HG03175 (cell line): ENCODE results near the gene SUPT4H1.

Experiments
- ATAC-seq: cut with Tn5 transposase; IDR thresholded peaks from one replicate; pipeline ENCODE4 v1.9.1; 2021; ENCODE audit warnings: mild to moderate bottlenecking, moderate library complexity; ENCODE audit not compliant: unreplicated experiment

SUPT4H1 gene

GRCh38 chr17:58365185-58365979 lies 13.4 kb upstream of the SUPT4H1 start:
- no peak for ATAC-seq

GRCh38 chr17:58364270-58364942 lies 12.4 kb upstream of the SUPT4H1 start:
- no peak for ATAC-seq

GRCh38 chr17:58363457-58364185 lies 11.6 kb upstream of the SUPT4H1 start:
- ATAC-seq: no peak

- ATAC-seq: no peak
Measured at GRCh38 chr17:58362368-58363014, 10.5 kb upstream of the SUPT4H1 start.

GRCh38 chr17:58360296-58361063 lies 8.5 kb upstream of the SUPT4H1 start:
- ATAC-seq: no peak

- no peak for ATAC-seq
Measured at GRCh38 chr17:58358408-58359172, 6.6 kb upstream of the SUPT4H1 start.

GRCh38 chr17:58357312-58358297 lies 5.6 kb upstream of the SUPT4H1 start:
- no peak for ATAC-seq

GRCh38 chr17:58356231-58356630 lies 4.2 kb upstream of the SUPT4H1 start:
- ATAC-seq: no peak

GRCh38 chr17:58354541-58355216 lies 2.7 kb upstream of the SUPT4H1 start:
- no peak for ATAC-seq

GRCh38 chr17:58353389-58353825 lies 1.4 kb upstream of the SUPT4H1 start:
- ATAC-seq: no peak

GRCh38 chr17:58352596-58353388 lies 791 bp upstream of the SUPT4H1 start:
- no peak for ATAC-seq

GRCh38 chr17:58351182-58351581 lies 819 bp downstream of the SUPT4H1 start:
- ATAC-seq: no peak

GRCh38 chr17:58348038-58348437 lies 4.0 kb downstream of the SUPT4H1 start:
- ATAC-seq: no peak

GRCh38 chr17:58345500-58345899 lies 6.5 kb downstream of the SUPT4H1 start:
- no peak for ATAC-seq

GRCh38 chr17:58344791-58345157 lies 7.2 kb downstream of the SUPT4H1 start:
- ATAC-seq: peak; percentile 49

- peak; percentile 86 for ATAC-seq
Measured at GRCh38 chr17:58344047-58344790, 7.8 kb downstream of the SUPT4H1 start.
